ENCODE measurements around the gene ANTKMT.

The ANTKMT gene

DNA sequence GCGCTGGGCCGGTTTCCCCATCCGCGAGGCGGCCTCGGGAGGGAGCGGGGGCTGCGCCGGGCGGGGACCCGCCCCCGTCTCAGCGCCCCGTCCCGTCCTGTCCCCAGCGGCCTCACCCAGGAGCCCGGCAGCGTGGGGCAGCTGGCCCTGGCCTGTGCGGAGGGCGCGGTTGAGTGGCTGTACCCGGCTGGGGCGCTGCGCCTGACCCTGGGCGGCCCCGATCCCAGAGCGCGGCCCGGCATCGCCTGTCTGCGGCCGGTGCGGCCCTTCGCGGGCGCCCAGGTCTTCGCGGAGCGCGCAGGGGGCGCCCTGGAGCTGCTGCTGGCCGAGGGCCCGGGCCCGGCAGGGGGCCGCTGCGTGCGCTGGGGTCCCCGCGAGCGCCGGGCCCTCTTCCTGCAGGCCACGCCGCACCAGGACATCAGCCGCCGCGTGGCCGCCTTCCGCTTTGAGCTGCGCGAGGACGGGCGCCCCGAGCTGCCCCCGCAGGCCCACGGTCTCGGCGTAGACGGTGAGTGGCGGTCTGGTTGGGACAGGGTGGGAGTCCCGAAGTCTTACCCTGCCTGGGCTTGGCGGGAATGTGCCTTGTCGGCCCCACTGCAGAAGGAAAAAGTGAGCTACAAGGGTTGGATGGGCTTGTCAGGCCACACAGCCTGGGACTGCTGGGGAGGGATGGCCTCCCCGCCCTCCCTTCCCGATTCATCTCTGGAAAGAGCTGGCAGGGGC lies 5.3 kb upstream of the ANTKMT start:
- peak; percentile 29 for DNase-seq

DNA sequence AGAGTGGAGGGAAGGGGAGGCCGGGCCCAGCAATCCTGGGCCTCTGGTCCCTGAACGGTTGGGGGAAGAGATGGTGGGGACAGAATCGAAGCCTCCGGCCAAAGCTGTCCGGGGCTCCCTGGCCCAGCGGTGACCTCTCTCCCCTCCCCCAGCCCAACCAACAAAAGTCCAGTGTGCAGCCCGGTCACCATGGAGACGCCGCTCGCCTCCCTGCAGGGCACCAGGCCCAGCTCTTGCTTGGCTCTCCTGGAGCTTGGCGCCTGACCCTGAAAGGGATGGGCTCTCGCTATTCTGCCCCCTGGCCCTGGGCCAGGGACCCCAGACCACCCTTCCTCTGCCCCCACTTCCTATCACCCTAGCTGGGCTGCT lies 4.8 kb upstream of the ANTKMT start:
- no peak for DNase-seq

DNA sequence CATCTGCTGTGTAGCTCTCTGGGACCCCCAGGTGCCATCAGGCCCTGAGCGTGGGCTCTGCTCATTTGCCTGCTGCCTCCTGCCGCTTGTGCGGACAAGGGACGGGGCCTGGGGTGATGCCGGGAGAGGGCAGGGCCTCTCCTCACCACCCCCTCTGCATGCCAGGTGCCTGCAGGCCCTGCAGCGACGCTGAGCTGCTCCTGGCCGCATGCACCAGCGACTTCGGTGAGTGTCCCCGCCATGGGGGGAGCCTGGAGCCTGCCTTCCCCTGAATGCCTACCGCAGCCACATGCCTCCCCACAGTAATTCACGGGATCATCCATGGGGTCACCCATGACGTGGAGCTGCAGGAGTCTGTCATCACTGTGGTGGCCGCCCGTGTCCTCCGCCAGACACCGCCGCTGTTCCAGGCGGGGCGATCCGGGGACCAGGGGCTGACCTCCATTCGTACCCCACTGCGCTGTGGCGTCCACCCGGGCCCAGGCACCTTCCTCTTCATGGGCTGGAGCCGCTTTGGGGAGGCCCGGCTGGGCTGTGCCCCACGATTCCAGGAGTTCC lies 4.1 kb upstream of the ANTKMT start:
- no peak for DNase-seq

DNA sequence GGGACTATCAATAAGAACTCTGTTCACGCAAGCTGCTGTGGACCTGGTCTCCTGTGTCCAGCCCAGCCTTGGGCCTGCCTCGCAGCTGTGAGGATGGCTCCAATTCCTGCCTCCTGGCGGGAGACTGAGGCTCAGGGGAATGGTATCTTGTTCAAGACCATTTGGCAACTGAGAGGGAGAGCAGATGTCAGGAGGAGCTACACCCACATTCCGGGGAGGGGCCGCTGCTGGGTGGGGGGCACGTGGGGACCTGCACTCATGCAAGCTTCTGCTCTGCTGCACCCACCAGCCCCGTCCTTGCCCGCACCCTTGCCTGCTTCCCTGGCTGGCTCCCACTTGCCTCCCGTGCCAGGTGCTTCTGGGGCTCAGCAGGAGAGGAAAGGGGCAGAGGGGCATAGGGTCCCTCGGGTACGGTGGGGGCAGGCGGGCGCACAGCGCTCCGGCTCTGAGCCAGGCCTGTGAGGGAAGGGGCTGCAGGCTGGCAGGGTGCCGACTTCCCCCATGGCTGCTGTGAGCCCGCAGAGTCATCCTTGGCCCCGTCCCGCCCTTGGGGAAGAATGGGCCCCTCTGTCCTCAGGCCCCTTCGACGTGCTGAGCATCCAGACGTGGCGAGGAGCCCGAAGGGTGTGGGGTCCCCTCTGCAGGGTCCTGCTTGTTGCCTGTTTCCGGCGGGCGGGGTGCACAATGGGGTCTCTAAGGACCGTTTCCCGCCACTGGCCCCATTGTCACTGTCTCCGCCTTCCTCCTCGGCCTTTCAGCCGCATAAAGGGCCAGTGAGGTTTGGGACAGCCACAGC lies 3.3 kb upstream of the ANTKMT start:
- DNase-seq, result no peak

DNA sequence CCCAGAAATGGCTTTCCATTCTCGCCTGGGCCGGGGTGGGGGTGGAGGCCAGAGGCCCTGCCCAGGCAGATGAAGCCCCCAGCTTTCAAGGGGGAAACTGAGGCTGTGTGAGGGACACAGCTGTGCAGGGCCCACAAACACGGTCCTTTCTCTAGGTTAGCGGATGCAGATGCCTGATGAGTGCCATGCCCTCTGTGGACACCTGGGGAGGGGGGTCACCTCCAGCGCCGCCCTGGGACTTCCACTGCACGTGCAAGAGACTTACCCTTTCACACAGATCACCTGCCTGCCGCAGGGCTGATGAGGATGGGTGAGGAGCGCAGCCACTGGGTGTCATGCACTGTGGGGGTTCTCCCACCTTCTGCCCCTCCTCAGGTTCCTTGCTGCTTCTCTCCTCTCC lies 2.6 kb upstream of the ANTKMT start:
- no peak for DNase-seq

DNA sequence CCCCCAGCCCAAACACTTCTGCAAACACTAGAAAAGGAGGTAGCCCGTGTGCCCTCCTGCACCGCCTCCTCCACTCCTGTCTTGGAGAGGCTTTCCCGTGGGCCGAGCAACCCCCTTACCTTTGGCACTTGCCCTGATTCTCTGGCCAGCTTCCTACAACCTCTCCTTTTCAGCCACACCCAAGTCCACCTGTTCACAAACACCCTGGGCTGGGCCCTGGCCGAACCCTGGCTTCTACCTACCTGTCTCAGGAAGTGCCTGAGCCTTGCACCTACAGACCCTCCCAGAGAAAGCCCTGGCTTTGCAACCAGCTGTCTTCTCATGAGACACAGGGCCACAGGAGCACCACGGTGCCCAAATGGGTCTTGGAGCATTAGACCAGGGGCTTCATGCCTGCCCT lies 2.0 kb upstream of the ANTKMT start:
- DNase-seq, result no peak

DNA sequence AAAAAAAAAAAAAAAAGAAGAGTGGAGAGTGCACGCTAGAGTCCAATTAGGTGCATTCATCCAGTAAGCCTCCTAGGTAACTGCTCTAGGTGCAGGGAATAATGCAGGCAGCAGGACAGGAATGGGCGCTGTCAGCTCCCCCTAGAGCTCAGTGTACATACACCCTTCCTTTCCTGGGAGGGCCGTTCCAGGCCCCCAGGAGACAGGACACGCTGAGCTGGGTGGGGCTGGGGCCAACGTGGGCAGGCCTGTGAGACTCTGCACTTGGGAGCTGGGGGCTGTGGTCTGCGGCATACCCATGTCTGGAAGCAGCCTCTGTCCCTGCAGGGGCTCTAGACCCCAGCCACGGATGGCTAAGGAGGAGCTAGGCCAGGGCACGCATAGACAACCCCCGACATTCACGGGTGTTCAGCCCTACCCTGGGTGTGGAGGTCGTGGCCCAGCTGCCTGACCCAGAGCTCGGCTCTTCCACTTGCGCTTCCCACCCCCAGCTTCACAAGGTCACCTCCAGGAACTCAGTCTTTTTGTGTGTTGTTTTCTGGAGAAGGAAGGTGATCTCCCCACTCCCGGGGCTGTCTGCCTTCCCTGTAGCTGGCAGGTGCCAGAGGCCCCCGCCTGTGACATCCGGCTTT lies 1.0 kb upstream of the ANTKMT start:
- DNase-seq, result no peak

DNA sequence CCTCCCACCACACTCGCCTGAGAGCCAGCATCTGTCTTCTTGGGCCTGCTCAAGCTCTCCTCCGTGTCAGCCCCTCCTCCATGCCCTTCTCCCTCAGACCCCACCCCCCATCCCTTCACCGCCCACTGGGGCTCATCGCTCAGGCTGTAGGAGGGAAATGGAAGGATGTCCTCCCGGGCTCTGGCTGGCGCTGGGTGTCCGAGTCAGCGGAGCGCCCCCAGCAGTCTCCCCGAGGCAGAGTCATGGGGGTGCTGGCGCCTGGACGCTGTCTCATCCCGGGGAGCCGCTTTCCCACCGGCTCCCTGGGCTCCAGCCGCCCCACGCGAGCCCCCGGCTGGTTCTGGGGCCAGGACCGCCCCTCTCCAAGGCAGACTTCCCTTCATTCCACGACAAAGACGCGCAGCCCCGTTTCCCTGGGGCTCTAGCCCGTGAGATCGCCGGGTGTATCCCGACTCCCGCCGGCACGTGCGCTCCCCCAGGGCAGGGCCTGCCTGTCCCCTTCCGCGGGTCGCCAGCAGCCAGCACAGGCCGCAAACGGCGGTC lies 428 bp upstream of the ANTKMT start:
- peak; percentile 25 for DNase-seq

DNA sequence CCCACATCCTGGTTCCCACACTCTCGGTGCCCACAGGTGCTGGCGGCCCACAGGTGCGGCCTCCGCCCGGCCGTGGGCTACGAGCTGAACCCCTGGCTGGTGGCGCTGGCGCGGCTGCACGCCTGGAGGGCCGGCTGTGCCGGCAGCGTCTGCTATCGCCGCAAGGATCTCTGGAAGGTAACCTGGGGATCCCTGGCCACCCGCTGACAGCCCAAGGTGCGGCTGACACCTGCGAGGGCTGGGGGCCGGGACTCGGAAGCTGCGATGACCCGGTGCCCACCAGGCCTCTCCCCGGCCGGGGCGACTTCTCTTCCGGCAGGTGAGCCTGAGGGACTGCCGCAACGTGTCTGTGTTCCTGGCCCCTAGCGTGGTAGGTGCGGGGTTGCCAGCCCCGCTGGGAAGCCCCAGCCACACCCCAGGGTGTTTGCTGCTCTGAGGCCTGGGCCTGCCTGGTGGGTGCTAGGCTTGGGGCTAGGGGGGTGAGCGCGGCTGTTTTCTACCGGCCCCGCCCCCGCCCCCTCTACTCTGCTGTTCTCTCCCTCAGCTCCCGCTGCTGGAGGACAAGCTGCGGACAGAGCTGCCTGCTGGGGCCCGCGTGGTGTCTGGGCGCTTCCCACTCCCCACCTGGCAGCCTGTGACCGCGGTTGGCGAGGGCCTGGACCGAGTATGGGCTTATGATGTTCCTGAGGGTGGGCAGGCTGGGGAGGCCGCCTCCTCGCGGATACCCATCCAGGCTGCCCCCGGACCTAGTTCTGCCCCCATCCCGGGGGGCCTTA lies 1.0 kb downstream of the ANTKMT start:
- no peak for DNase-seq

DNA sequence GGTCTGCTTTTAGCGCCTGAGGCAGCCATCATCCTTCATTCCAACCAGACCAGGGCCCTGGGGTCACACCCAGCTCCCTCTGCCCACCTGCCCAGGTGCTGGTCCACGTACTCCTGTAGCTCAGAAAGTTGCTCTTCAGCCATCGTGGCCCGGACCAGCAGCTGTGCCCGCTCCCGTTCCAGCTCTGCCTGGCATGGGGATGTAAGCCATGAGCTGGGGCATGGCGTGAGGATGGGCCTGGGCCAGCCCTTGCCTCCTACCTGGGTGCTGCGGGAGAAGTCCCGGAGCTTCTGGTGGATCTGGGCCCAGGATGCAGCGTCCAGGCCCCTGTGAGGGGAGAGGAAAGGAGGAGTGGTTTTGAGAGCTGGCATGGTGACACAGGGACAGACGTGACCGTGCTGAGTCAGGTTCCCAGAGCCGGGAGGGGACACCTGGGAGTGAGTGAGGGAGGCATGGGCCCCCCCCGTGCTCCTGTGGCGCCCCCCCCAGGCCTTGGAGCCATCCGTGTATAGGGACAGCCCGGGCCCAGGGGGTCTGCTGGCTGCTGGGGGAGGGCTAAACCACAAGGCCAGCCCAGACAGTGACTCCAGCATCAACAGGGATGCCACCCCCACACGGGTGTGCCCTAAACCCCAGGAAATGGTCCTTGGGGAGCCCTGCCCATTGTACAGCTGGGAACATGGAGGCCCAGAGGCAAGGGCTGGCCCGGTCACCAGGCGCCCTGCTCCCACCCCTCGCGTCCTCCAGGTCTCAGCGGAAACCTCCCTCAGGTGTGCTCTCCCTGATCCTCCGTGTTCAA lies 2.1 kb downstream of the ANTKMT start:
- DNase-seq, result no peak

DNA sequence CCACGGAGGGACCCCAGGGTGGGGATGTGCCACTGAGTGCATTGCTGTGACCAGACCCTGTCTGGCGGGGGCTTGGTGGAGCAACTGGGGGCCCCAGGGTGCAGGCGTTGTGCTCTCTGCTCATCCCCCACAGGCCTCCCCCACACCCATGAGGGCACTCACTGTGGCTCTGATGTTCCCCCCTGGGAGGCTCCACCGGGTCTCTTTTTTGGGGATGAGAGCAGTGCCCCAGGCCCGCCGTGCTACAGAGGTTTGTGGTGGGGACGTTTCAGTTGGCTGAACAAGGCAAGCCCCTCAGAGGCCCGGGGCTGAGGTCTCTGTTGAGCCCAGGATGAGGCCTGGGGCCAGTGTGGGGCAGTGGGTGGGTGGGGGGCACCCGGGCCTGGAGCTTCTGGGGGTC lies 2.7 kb downstream of the ANTKMT start:
- DNase-seq, result no peak

DNA sequence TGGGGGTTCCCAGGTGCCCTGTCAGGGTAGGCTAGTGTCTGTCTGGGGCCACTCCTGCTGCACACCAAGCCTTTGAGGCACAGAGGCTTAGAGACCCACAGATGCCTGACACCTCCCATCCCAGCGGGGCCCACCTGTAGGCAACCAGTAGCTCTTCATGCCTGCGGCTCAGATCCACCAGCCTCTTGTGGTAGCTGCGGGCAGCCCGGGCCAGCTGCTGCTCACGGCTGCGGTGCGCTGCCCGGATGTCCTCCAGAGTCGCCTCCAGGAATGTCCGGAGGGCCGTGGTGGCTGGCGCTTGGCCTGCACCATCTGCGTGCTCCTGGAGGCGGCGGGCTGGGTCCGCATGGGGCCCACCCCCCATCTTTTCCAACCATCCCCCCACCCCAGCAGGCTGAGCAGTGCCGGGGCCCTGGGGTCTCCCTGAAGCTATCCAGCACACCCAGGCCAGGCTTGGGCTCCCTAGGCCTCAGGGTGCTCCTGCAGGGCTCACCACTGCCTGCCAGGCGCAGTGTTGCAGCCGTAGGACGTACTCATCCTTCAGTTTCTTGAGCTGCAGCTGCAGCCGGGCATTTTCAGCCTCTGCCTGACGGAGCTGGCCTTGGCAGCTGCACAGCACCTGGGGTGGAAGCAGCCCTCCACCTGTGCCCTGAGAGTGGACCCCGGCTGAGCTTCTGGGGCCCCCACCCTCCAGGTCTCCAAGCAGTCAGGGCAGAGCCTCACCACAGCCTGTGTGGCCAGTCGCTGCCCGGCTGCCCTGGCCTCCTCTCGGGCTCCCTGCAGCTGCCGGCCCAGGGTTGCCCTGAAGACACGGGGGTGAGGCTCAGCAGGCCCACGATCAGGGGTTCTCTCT lies 3.5 kb downstream of the ANTKMT start:
- no peak for DNase-seq

DNA sequence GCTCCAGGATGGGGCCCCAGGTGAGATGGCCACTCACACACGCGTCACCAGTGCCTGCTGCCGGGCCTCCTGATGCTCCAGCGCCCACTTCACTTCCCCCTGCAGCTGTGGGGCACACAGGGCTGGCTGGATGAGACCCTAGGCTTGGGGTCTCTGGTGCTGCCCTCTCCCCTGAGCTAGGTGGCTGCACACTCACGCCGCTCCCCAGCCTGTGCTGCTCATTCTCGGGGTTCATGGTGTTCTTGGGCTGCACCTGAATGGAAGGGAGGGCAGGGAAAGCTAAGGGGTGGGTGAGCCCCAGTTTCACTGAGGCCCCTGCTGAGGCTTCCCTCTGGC lies 4.1 kb downstream of the ANTKMT start:
- DNase-seq, result no peak

DNA sequence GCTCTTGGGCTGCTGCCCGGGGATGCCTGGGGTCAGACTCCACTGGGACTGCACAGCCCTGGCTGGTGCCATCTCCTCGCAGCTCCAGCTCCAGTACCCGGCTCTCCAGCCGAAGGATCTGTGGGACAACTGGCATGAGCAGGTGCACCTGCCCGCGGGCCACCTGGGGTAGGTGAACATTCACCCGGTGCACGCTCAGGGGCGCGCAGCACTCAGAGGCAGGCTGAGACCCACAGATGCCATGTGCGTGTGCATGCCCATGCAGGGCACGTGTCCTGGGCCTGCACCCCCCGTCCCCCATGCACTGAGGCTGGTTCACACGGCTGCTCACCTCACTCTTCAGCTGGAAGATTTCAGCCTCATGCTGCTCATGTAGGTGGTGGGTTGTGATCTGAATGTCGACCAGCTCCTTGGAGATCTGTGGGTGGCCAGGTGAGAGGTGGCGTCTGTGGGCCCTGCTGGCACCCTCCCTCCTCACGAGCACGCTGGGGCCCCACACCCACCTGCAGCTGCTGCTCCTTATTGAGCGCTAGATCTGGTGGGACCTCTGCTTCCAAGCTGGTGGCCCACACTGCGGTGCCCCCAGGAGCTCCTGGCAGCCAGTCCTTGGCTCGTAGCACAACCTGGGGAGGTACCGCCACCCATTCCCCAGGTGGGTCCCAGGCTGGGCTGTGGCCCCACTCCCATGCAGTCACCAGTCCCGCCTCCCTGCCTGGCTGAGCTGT lies 4.7 kb downstream of the ANTKMT start:
- DNase-seq, result no peak

DNA sequence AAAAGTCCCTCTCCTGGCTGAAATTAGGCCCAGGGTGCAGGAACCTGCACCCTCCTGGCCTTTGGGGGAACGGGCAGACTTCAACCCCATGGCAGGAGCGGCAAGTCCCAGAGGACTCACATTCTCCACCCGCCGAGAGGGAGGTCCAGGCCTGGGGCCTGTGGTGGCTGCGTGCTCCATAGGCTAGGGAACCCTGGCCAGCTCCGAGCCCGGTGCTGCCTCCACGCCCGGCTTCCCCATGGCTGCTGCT lies 5.2 kb downstream of the ANTKMT start:
- DNase-seq, result no peak

DNA sequence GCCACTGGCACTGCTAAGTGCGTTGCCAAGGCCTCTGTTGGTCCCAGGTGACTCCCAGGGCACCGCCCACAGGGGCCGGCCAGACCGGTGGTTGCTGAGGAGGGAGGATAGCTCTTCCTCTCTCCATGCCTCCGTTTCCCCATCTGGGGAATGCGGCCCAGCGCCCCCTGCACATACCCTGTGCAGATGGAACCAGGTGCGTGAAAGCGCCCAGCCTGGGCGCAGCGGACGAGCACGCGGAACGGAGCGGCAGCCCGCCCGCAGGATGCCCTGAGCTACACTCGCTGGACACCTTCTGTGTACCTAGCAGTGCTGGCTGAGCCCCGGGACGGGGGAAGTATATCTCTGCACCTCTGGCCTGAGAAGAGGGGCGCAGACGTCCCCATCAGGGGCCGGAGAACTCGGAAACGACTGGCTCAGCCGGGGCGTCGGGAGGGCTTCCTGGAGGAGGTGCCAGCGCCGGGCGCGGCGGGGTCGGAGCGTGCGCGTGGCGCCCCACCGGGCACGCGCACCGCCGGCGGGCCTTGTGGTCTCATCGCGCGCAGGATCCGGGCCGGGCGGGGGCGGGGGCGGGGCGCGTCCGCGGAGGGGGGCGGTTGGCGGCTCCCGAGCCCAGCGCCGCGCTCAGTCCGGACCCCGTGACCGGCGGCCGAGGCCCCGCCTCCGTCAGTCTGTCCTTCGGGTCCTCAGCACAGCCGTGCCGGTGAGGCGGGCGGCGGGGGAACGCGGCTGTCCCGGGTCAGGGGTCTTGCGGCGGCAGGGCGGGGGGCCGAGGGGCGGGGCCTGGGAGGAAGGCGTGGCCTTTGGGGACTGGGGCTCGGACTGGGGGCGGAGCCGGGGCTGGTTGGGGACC lies 5.7 kb downstream of the ANTKMT start, which contains the start of the genes CCDC78 and HAGHL:
Gene CCDC78, minus strand, starts transcription at position 6 of the 853 bp plus-strand sequence. CDS start 76 bp downstream, outside the sequence.
Gene HAGHL, plus strand, starts transcription at position 669 of the 853 bp plus-strand sequence. CDS start 404 bp downstream, outside the sequence.
- peak; percentile 43 for DNase-seq

DNA sequence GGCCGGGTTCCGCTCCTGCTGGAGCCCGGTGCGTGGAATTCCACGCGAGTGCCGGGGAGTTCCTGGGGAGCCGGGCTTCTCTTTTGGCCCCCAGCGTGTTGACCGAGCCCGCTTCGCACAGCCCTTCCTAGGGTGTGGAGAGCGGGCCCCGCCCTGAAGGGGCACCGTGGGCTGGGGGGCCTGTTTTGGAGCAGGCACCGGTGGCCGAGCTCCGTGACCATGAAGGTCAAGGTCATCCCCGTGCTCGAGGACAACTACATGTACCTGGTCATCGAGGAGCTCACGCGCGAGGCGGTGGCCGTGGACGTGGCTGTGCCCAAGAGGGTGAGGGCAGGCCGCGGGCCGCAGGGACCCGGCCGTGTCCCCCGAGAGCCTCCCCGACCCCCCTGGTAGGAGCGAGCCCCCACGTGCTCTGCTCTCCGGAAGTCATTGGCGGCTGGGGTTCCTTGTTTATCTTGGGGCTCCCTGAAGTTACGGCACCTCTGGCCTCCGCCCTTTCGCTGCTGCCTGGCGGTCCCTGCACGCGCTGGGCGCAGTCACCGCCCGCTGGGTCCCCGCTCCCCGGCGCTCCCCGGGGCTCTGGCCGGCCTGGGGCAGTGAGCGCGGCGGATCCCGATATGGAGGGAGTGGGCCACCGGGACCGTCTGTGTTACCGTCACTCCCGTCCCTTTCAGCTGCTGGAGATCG lies 6.5 kb downstream of the ANTKMT start:
- DNase-seq, result no peak

DNA sequence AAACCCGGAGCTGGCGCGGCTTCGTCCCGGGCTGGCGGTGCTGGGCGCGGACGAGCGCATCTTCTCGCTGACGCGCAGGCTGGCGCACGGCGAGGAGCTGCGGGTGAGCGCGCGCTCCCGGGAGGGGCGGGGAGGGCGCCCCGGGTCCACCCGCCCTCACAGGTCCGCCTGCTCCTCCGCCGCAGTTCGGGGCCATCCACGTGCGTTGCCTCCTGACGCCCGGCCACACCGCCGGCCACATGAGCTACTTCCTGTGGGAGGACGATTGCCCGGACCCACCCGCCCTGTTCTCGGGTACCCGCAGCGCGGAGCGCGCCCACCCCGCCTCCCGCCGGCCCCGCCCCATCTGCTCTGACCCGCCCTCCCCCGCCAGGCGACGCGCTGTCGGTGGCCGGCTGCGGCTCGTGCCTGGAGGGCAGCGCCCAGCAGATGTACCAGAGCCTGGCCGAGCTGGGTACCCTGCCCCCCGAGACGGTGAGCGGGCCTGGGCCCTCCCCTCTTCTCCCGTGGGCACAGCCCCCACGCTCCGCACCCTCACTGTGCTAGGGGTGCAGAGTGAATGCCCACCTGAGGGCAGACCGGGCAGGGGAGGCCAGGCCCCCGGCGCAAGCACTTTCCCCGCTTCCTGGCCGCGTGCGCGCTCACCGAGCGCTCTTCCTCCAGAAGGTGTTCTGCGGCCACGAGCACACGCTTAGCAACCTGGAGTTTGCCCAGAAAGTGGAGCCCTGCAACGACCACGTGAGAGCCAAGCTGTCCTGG lies 7.4 kb downstream of the ANTKMT start:
- DNase-seq, result peak; percentile 56

Data from suppressor macrophage treated with lipopolysaccharide for 4 hours (primary cell).